Keratinocyte (primary cell): Measurements from ENCODE around the gene TRIM10. TPM values are rescaled to one million over a fixed set of nuclear protein-coding genes. Genes with fewer than 3 reads are reported as not detected.

ENCODE experiments used
- DNase-seq: peaks from one replicate; pipeline ENCODE4 v3.0.0-alpha.2; 2011; ENCODE audit warnings: low read depth, missing footprints, low spot score
- FAIRE-seq: peaks from 2 replicates; lab custom pipeline; 2011; peaks lifted over from hg19 to GRCh38; lab: Jason Lieb, UNC
- H2AFZ ChIP-seq: 2 replicates; pipeline ENCODE4 v1.6.0; 2012; ENCODE audit warnings: low read length, control low read depth, inconsistent platforms; ENCODE audit not compliant: control insufficient read depth
- H3K27ac ChIP-seq: 2 replicates; pipeline ENCODE4 v1.5.1; 2011; ENCODE audit warnings: low read length; ENCODE audit not compliant: control insufficient read depth, insufficient read depth
- H3K27me3 ChIP-seq: 3 replicates; pipeline ENCODE4 v1.6.0; 2011; ENCODE audit warnings: low read length; ENCODE audit not compliant: control insufficient read depth, insufficient read depth; ENCODE audit errors: extremely low read depth
- H3K36me3 ChIP-seq, 2 experiments: 2 replicates in 1 of 2; 3 replicates in 1 of 2; pipeline ENCODE4 v1.5.1; 2011; ENCODE audit warnings: low read length in 2 of 2, mild to moderate bottlenecking in 1 of 2; ENCODE audit not compliant: control insufficient read depth in 2 of 2, insufficient read depth in 2 of 2; ENCODE audit errors: extremely low read depth in 1 of 2
- H3K4me1 ChIP-seq: 3 replicates; pipeline ENCODE4 v1.5.1; 2011; ENCODE audit warnings: low read length; ENCODE audit not compliant: control insufficient read depth, insufficient read depth; ENCODE audit errors: extremely low read depth
- H3K4me2 ChIP-seq: 3 replicates; pipeline ENCODE4 v1.6.0; 2011; ENCODE audit warnings: low read depth, low read length; ENCODE audit not compliant: control insufficient read depth, insufficient read depth; ENCODE audit errors: extremely low read depth
- H3K4me3 ChIP-seq, 3 experiments: fragments of 200-600 bp in 1 of 3; sonication (generic) in 1 of 3; 2 replicates in 2 of 3; 3 replicates in 1 of 3; pipeline ENCODE4 v1.5.1; 2011 to 2016; ENCODE audit warnings: low read length in 3 of 3, mild to moderate bottlenecking in 3 of 3, control low read depth in 2 of 3, inconsistent platforms in 1 of 3, low read depth in 1 of 3, mixed read lengths in 1 of 3, mixed run types in 1 of 3, moderate library complexity in 1 of 3; ENCODE audit not compliant: control insufficient read depth in 2 of 3, insufficient read depth in 2 of 3; ENCODE audit errors: extremely low read depth in 1 of 3
- H3K79me2 ChIP-seq: 2 replicates; pipeline ENCODE4 v1.6.0; 2012; ENCODE audit warnings: low read length; ENCODE audit not compliant: control insufficient read depth, insufficient read depth
- H3K9ac ChIP-seq: 3 replicates; pipeline ENCODE4 v1.6.0; 2011; ENCODE audit warnings: low read length; ENCODE audit not compliant: control insufficient read depth, insufficient read depth; ENCODE audit errors: extremely low read depth
- H3K9me1 ChIP-seq: 3 replicates; pipeline ENCODE4 v1.6.0; 2011; ENCODE audit warnings: low read length; ENCODE audit not compliant: control insufficient read depth, insufficient read depth; ENCODE audit errors: extremely low read depth
- H3K9me3 ChIP-seq: 2 replicates; pipeline ENCODE4 v1.5.1; 2012; ENCODE audit warnings: low read depth, low read length; ENCODE audit not compliant: control insufficient read depth
- H4K20me1 ChIP-seq: 3 replicates; pipeline ENCODE4 v1.6.0; 2011; ENCODE audit warnings: low read length; ENCODE audit not compliant: control insufficient read depth, insufficient read depth; ENCODE audit errors: extremely low read depth
- EZH2 ChIP-seq: IDR thresholded peaks from one replicate; pipeline ENCODE4 v1.6.1; 2012; ENCODE audit warnings: inconsistent platforms, mild to moderate bottlenecking, low read length, moderate library complexity
- dilution Hi-C: fragments of 300-500 bp; cut with MboI; formaldehyde crosslinking; loops from one replicate; pipeline ENCODE4 v1.7.0; 2020; ENCODE audit warnings: low sequenced_read_pairs; ENCODE audit not compliant: extremely low pct_ligation_motif_present
- polyA plus RNA-seq, 5 experiments: library from polyadenylated mRNA; depleted of rRNA in 3 of 5; stranded (reverse) in 3 of 5; stranded (forward) in 1 of 5; unstranded in 1 of 5; fragments of >200 nt; gene quantifications; 1 replicate in 1 of 5; 2 replicates in 3 of 5; 3 replicates in 1 of 5; pipeline versions ENCODE4 v1.2.1 to v1.2.3, GENCODE V29; 2011 to 2012; ENCODE audit warnings: missing spikeins in 2 of 5, low read depth in 1 of 5, low replicate concordance in 1 of 5
- TF ChIP-seq, protein P1 (sequence below), 3 experiments: IDR thresholded peaks in 1 of 3; conservative IDR thresholded peaks in 1 of 3; optimal IDR thresholded peaks in 1 of 3; 2 replicates in 2 of 3; 3 replicates in 1 of 3; pipeline versions ENCODE3 to v1.5.1; 2011; ENCODE audit warnings: low read length in 3 of 3, mild to moderate bottlenecking in 3 of 3, moderate library complexity in 2 of 3, control low read depth in 1 of 3, inconsistent platforms in 1 of 3; ENCODE audit not compliant: insufficient read depth in 2 of 3; ENCODE audit errors: extremely low read depth in 1 of 3

Gene TRIM10
- polyA plus RNA-seq, 1 donor (not counting 4 experiments of a cell fraction or from before 2014, with no cell fraction given), result not detected

DNA sequence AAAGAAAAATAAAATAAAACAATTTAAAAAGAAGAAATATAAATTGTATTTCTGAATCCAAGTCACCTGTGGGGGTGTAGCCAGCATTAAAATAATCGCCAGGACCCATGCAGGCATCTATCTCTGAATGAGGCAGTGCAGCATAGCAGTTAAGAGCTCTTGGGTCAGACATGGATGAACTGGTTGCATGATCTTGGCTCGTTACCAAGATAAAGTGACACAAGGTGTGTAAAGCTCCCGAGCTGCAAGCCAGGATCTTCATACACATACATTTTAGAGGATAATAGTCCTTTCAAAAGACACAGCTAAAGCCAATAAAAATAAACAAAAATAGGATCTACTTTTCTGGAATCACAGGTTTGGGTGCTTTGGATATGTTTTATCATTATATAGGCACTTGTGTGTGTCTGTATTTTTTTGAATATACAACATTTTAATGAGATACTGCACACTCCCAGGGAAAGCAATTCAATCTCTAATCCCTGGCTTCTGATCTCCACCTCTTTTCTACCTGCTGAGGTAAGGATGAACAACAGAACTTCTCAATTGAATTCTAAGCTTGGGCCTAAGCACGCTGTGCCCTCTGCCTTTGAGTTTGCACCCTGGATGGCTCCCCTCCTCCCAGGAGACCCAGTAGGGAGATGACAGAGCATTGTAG, 8.9 kb downstream of the TRIM10 start:
- Histone ChIP-seq H4K20me1 (no peaks in the 10 kb centered on the region), H3K79me2 (no peaks in the 10 kb centered on the region), H3K9ac (no peak overlapping the region), H3K9me3 (no peaks in the 10 kb centered on the region), H3K4me1 (peaks cover 26% of the 10 kb centered on the region), H3K36me3 (no peaks in the 10 kb centered on the region), H2AFZ (no peak overlapping the region), H3K27ac (no peak overlapping the region), H3K27me3 (peaks cover 9% of the 10 kb centered on the region), H3K9me1 (no peaks in the 10 kb centered on the region), H3K4me2 (no peak overlapping the region), H3K4me3 (no peak overlapping the region)
- no peak for FAIRE-seq
- no peak for TF ChIP-seq EZH2
- TF ChIP-seq, protein P1, sequence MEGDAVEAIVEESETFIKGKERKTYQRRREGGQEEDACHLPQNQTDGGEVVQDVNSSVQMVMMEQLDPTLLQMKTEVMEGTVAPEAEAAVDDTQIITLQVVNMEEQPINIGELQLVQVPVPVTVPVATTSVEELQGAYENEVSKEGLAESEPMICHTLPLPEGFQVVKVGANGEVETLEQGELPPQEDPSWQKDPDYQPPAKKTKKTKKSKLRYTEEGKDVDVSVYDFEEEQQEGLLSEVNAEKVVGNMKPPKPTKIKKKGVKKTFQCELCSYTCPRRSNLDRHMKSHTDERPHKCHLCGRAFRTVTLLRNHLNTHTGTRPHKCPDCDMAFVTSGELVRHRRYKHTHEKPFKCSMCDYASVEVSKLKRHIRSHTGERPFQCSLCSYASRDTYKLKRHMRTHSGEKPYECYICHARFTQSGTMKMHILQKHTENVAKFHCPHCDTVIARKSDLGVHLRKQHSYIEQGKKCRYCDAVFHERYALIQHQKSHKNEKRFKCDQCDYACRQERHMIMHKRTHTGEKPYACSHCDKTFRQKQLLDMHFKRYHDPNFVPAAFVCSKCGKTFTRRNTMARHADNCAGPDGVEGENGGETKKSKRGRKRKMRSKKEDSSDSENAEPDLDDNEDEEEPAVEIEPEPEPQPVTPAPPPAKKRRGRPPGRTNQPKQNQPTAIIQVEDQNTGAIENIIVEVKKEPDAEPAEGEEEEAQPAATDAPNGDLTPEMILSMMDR (optimal IDR thresholded peaks at IDR 0.05 in 1 of 3, IDR thresholded peaks at IDR 0.05 in 1 of 3, conservative IDR thresholded peaks at IDR 0.05 in 1 of 3; ENCODE audit: extremely low read depth in 1 of 3, insufficient read depth in 2 of 3, low read length in 3 of 3), result no peak
- DNase-seq, result no peak
- dilution Hi-C loops, result no loop called here

DNA sequence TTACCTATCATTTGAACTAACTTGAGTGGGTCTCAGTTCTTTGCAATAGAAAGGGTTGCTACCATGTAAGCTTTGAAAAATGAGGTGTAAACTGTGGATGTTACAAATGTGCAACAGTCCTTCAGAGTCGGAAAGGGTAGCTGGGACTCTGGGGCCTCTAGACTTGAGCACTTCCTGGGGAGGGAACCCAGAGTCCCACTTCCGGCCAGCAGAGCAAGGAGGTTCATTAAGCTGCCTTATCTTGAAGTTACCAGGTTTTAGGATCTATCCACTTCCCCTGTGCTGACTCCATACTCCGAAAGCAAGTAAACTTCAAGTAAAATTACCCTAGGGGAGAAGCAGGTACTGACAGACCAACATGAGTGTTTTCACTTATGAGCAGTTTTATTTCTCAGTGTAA, 9.4 kb downstream of the TRIM10 start:
- H3K9me1 ChIP-seq, result no peaks in the 10 kb centered on the region

More for the DNA sequence above, 9.4 kb downstream of the TRIM10 start:
- no peaks in the 10 kb centered on the region for H3K36me3 ChIP-seq
- no peak overlapping the region for H3K9ac ChIP-seq
- H3K4me2 ChIP-seq, result no peak overlapping the region
- dilution Hi-C loops, result no loop called here
- H3K79me2 ChIP-seq, result no peaks in the 10 kb centered on the region
- H2AFZ ChIP-seq, result no peak overlapping the region
- no peak for TF ChIP-seq EZH2
- TF ChIP-seq, protein P1 (optimal IDR thresholded peaks at IDR 0.05 in 1 of 3, IDR thresholded peaks at IDR 0.05 in 1 of 3, conservative IDR thresholded peaks at IDR 0.05 in 1 of 3; ENCODE audit: extremely low read depth in 1 of 3, insufficient read depth in 2 of 3, low read length in 3 of 3), result no peak
- H3K4me1 ChIP-seq, result peaks cover 21% of the 10 kb centered on the region
- no peak overlapping the region for H3K27ac ChIP-seq
- FAIRE-seq, result no peak
- DNase-seq, result no peak
- H3K4me3 ChIP-seq, result no peak overlapping the region
- H3K27me3 ChIP-seq, result peaks cover 15% of the 10 kb centered on the region
- H4K20me1 ChIP-seq, result no peaks in the 10 kb centered on the region
- no peaks in the 10 kb centered on the region for H3K9me3 ChIP-seq
